ENCODE results near the gene CREBBP.

Gene CREBBP

DNA sequence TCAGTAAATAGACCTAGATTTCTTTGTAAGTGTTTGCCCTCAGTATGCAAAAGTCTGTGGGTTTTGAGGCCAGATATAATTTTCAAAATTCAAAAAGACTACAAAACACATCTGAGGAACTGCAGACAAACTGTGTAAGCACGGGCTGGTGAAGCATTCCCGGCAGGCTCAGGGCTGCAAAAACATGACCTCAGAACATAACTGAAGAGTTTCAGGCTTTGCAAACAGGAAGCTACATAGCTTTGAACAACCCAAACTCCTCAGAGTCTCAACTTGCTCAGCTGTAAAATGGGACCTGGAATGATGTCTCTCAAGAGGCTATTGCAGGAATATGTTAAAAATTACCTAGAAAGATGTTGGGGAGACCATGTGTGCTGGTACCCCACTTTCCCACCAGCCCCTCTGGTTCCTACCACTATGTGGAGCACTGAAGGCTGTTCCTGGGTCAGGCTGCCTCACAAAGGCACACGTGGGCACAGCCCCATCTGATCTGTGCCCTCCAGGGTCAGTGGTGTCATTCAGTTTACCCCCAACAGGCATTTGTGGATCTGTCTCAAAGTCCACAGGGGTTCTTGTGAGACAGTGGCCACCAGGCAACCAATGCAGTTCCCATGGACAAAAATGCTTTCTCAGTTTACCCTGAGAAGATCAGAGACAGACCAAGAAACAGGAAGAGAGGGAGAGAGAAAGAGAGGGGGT is 72.9 kb downstream of the CREBBP start:
- TF ChIP-seq TEAD4 (IDR thresholded peaks at IDR 0.05) (no peak), NFIC (IDR thresholded peaks at IDR 0.05) (no peak), TAF1 (IDR thresholded peaks at IDR 0.05; ENCODE audit: low read depth) (no peak), CREB1 (IDR thresholded peaks at IDR 0.05; ENCODE audit: low read depth) (no peak)
- TF ChIP-seq, protein P1, sequence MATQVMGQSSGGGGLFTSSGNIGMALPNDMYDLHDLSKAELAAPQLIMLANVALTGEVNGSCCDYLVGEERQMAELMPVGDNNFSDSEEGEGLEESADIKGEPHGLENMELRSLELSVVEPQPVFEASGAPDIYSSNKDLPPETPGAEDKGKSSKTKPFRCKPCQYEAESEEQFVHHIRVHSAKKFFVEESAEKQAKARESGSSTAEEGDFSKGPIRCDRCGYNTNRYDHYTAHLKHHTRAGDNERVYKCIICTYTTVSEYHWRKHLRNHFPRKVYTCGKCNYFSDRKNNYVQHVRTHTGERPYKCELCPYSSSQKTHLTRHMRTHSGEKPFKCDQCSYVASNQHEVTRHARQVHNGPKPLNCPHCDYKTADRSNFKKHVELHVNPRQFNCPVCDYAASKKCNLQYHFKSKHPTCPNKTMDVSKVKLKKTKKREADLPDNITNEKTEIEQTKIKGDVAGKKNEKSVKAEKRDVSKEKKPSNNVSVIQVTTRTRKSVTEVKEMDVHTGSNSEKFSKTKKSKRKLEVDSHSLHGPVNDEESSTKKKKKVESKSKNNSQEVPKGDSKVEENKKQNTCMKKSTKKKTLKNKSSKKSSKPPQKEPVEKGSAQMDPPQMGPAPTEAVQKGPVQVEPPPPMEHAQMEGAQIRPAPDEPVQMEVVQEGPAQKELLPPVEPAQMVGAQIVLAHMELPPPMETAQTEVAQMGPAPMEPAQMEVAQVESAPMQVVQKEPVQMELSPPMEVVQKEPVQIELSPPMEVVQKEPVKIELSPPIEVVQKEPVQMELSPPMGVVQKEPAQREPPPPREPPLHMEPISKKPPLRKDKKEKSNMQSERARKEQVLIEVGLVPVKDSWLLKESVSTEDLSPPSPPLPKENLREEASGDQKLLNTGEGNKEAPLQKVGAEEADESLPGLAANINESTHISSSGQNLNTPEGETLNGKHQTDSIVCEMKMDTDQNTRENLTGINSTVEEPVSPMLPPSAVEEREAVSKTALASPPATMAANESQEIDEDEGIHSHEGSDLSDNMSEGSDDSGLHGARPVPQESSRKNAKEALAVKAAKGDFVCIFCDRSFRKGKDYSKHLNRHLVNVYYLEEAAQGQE (IDR thresholded peaks at IDR 0.05; ENCODE audit: low read depth), result no peak

DNA sequence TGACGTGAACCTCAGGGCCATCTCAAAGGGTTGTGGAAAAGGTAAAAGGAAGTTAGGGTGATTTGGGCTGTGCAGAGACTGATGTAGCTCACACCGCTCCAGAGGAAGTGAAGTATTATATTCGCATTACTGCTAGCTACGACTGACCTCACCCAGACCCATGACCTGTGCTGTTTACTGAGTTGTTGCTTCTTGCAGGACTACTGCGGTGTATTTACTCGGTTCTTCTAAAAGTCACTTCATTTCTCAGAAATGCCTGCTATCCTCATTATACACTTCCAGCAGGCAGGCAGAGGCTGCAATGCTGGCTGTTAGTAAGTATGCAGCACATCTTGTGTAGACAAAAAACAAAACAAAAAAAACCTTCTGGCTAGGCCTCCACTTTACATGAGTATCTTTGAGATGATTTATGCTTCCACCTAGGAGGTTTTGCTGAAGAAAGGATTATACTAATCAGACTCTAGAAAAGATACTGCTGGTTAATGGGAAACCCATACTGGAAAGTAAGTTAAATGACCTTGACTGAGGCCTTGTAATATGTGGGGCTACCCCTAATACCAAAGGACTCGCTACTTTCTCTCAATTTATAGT is 76.0 kb downstream of the CREBBP start:
- no peak for TF ChIP-seq CREB1 (IDR thresholded peaks at IDR 0.05; ENCODE audit: low read depth)
- TF ChIP-seq NFIC (IDR thresholded peaks at IDR 0.05), result no peak
- no peak for TF ChIP-seq MAX (IDR thresholded peaks at IDR 0.05)
- no peak for TF ChIP-seq RAD21 (IDR thresholded peaks at IDR 0.05; ENCODE audit: low read depth)
- TF ChIP-seq TAF1 (IDR thresholded peaks at IDR 0.05; ENCODE audit: low read depth), result no peak
- TF ChIP-seq USF1 (IDR thresholded peaks at IDR 0.05), result no peak
- no peak for TF ChIP-seq ZBTB7A (IDR thresholded peaks at IDR 0.05; ENCODE audit: low read depth)
- TF ChIP-seq TEAD4 (IDR thresholded peaks at IDR 0.05), result no peak
- TF ChIP-seq YY1 (IDR thresholded peaks at IDR 0.05; ENCODE audit: low read depth), result no peak
- TF ChIP-seq TCF12 (IDR thresholded peaks at IDR 0.05; ENCODE audit: low read depth), result no peak
- TF ChIP-seq FOXM1 (IDR thresholded peaks at IDR 0.05; ENCODE audit: borderline replicate concordance, low read depth), result no peak

DNA sequence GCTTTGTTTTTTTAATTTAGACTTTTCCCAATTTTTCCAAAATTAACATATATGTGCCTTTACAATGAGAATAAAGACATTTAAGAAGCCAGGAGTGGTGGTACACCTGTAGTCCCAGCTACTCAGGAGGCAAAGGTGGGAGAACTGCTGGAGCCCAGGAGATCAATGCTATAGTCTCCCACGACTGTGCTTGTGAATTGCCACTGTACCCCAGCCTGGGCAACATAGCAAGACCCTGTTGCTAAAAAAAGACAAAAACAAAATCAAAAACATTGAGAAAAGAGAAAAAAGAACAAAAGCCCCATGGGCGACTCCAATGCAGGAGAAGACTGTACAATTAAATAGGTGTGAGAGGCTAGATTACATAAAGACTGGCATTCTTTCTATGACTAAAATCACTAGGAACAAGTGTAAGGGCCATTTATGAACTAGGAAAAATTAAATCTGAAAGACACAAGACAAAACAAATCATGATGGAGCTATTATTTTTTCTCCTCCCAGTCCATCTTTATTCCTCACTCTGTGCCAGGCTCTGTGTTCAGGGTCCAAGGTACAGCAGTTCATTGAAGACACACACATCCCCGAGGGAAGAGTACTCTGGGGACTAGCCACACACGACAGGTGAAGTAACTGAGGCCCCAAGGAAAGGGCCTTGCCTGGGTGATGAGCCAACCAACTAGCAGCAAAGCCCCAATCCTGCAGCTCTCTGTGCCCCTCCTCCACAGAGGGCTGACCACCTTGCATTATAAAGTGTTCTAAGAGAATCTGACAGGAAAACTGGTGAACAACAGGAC is 79.8 kb downstream of the CREBBP start:
- TF ChIP-seq TAF1 (IDR thresholded peaks at IDR 0.05; ENCODE audit: low read depth), result no peak

- TF ChIP-seq CREB1 (IDR thresholded peaks at IDR 0.05; ENCODE audit: low read depth), result no peak
- TF ChIP-seq TCF12 (IDR thresholded peaks at IDR 0.05; ENCODE audit: low read depth), result no peak
These were observed 80.5 kb downstream of the CREBBP start for GRCh38 chr16:3800019-3800418.

DNA sequence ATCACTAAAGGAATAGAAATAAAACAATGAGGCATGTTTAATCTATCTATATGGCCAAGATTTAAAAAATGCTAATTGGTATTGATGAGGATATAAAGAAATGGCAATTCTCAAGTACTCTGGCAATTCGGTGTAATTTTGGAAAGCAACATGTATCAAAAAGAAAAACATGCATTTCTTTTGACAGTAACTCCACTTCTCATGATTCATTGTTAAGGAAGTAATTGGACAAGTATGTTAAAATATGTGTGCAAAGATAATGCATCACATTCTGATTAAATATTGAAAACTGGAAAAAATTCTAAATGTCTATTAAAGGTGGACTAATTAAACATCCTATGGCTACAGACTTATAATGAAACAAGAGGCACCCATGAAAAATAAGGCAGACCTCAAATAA is 81.2 kb downstream of the CREBBP start:
- TF ChIP-seq CREB1 (IDR thresholded peaks at IDR 0.05; ENCODE audit: low read depth), result no peak
- no peak for TF ChIP-seq YY1 (IDR thresholded peaks at IDR 0.05; ENCODE audit: low read depth)
- TF ChIP-seq CEBPB (IDR thresholded peaks at IDR 0.05), result no peak
- TF ChIP-seq, protein P1 (IDR thresholded peaks at IDR 0.05; ENCODE audit: low read depth), result no peak
- no peak for TF ChIP-seq MAX (IDR thresholded peaks at IDR 0.05)
- TF ChIP-seq EP300 (IDR thresholded peaks at IDR 0.05; ENCODE audit: borderline replicate concordance), result no peak
- TF ChIP-seq EGR1 (IDR thresholded peaks at IDR 0.05), result no peak
- TF ChIP-seq ZBTB7A (IDR thresholded peaks at IDR 0.05; ENCODE audit: low read depth), result no peak
- no peak for TF ChIP-seq TEAD4 (IDR thresholded peaks at IDR 0.05)
- no peak for TF ChIP-seq FOXM1 (IDR thresholded peaks at IDR 0.05; ENCODE audit: borderline replicate concordance, low read depth)
- no peak for TF ChIP-seq USF1 (IDR thresholded peaks at IDR 0.05)
- TF ChIP-seq TCF12 (IDR thresholded peaks at IDR 0.05; ENCODE audit: low read depth), result no peak

GRCh38 chr16:3798838-3799237 is 81.7 kb downstream of the CREBBP start:
- TF ChIP-seq TCF12 (IDR thresholded peaks at IDR 0.05; ENCODE audit: low read depth), result no peak

Data from Ishikawa (cell line).